Measurements from ENCODE around the gene TNRC6A.
"Not testable (repeated sequence)": the region's sequence is repeated elsewhere in the genome, so short reads cannot be mapped to it uniquely, and the experiment has no call there.

The TNRC6A gene

DNA sequence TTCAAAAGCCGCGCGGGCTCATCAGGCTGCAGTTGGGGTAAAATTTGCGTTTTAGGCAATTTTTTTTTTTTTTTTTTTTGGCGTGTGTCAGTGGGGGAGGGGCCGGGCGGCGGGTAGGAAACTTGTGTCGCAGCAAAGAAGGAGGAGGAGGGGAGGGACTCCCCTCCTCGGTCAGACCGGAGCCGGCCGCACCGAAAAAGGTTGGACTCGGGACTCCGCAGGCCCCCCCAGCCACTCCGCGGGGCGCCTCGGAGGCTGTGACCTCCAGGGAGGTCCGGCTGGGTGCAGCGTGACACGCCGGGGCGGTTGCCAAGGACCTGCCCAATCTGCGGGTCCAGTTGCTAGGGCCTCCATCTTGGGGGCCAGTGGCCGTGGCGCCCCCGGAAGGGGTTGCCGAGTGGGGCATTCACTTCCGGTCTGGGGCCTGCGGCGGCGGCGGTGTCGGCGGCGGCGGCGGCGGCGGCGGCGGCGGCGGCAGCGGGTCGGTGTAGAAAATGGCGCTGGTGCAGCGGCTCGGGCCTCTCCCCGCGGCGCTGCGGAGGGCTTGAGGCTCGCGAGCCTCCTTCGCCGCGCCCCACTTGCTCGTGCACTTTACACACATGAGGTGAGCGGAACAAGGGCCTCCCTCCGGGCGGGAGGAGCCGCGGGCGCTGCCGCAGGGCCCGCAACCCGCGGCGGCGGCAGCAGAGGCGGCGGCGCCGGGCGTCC is at the start of gene TNRC6A:
TNRC6A (plus strand) TSS at position 409 of the 708 bp plus-strand sequence; CDS start at position 600, 191 bp downstream.
- DNase-seq (ENCODE audit: low read depth in 1 of 2, low spot score in 1 of 2): peak; percentile 58 to 74

DNA sequence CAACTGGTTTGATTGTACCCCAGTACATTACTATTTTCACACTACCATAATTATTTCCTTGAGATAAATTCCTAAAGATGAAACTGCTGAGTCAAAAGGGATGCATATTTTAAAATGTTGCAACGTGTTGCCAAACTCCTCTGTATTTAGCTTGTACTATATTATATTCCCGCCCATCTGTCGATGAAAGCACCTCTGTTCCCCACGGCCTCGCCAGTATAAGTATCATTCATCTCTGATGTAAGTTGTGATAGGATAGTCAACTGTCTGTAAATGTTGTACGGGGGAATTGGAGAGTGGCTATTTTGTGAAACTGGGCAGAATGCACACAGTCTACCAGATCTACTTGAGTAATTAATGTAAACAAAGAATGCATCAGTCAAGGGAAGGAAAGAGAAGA is 47.7 kb upstream of the TNRC6A start:
- DNase-seq (ENCODE audit: low read depth in 1 of 2, low spot score in 1 of 2): no peak

- no peak for DNase-seq (ENCODE audit: low read depth in 1 of 2, low spot score in 1 of 2)
Observed at GRCh38 chr16:24683250-24683649, 46.2 kb upstream of the TNRC6A start.

DNA sequence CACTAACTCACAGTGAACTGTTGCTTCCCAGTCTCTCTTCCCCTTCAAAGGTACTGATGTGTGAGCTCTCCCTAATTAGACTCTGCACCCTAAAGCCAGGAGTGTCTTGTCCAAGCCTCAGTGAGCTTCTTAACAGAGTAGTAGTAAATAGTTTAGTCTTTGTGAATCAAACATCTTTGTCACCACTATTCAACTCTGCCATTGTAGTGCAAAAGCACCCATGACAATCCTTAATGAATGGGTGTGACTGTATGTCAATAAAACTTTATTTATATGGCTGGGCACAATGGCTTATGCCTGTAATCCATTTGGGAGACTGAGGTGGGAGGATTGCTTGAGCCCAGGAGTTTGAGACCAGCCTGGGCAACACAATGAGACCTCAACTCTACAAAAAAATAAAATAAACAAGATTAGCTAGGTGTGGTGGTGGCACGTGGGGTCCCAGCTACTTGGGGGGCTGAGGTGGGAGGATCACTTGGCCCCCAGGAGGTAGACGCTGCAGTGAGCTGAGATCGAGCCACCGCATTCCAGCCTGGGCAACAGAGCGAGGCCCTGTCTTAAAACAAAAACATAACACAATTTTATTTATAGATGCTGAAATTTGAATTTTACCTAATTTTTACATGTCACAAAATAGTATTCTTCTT is 45.5 kb upstream of the TNRC6A start:
- no peak for DNase-seq (ENCODE audit: low read depth in 1 of 2, low spot score in 1 of 2)

DNA sequence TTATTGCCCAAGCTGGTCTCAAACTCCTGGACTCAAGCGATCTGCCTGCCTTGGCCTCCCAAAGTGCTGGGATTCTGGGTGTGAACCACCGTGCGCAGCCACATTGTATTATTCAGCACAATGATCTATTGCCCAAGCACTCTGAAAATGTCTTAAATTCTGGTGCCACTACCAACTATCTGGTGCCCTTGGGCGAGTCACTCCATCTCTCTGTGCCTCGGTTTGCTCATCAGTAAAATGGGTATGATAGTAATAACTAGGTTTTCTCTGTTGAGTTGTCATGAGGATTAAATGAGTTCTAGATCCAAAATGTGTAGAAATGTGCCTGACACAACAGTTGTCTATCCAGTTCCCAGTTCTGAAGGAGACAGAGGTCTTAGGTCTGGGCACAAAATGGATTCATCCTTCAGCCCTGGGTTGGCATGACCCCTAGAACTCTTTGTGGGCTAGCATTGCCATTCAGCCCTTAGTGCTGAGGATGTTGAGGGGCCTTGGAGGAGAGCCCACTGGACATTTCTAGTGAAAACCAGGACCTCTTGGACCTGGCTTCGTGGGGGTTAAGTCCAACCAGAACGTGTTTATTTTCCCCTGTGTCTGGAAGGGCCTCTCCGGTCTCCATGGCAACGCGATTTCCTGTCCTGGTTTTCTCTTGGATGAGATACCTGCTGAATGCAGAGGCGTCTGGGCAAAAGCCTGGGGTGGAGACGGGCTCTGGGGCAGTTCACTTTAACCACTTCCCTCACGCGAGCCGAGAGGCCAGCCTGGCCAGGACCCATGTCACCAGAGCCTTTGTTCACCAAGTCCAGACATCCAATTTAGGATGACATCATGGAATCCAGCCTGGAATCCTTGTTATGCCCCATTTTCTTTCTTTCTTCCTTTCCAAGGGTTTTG is 43.7 kb upstream of the TNRC6A start:
- DNase-seq (ENCODE audit: low read depth in 1 of 2, low spot score in 1 of 2): no peak

DNA sequence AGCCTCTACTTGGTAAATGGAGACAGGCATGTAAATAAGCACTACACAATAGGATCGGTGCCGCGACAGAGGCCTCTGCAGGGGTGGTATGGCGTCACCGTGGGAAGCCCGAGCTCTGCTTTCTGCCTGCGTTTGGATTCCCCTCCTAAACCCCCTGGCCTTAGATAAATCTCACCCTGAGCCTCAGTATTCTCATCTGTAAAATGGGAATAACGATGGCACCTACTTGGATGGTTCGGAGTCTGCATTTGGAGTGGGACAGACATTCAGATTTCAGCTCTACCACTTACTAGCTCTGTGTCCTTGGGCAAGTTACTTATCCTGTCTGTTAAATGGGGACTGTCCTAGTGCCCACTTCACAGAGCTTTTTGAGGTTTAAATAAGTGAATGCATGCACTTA is 42.8 kb upstream of the TNRC6A start:
- no peak for DNase-seq (ENCODE audit: low read depth in 1 of 2, low spot score in 1 of 2)

DNA sequence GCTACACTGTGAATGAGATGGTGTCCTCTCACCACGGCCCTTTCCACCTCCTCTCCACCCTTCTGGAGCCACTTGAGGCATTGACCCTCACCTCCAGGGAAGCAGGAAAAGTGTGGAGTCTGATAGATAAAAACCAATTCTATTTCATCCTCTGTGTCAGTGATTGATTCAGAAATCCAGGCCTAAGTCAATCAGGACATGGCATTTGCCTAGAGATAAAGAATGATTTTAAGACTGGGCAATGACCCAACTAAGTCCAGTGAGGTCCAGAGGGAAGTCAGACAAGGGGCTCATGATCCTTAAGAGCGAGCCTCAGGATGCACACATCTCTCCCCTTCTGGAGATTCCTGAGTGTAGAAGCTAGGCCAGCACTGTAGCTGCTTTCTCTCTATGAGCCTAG is 41.1 kb upstream of the TNRC6A start:
- DNase-seq (ENCODE audit: low read depth in 1 of 2, low spot score in 1 of 2): no peak

DNA sequence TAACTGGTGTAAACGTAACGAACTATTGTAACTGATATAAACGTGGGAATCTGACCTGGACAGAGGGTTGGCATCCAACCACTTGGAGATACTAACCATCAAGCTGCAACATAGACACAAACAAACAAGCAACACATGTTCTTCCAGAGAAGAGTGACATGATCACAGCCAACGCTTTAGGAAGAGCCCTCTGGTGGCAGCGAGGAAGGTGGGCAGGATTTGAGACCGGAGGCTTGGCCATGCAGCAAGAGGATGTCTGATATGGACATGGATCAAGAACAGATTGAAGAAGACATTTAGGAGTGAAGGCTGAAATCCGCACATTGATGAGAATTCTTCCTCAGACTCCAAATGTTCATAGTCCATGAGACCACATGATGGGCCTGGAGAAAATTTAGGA is 40.3 kb upstream of the TNRC6A start:
- DNase-seq (ENCODE audit: low read depth in 1 of 2, low spot score in 1 of 2): no peak

- no peak for DNase-seq (ENCODE audit: low read depth in 1 of 2, low spot score in 1 of 2)
Observed at GRCh38 chr16:24692854-24693253, 36.6 kb upstream of the TNRC6A start.

DNA sequence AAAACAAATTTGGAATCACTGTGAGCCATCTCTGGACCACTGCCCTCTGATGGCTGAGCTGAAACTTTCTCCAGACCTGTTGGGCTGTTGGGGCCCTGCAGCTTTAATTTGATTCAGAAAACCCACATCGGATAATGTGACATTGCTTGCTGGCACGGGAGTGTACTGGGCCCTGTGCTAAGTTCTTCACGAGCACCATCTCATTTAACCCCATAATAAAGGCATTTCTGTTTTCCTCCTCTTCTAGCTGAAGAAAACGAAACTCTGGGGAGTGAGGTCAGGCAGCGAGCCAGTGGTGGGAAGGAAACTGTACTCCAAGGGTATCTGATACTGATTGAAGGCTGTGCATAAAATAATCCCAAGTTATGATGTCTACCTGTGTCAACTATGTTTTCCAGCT is 34.5 kb upstream of the TNRC6A start:
- DNase-seq (ENCODE audit: low read depth in 1 of 2, low spot score in 1 of 2): no peak

DNA sequence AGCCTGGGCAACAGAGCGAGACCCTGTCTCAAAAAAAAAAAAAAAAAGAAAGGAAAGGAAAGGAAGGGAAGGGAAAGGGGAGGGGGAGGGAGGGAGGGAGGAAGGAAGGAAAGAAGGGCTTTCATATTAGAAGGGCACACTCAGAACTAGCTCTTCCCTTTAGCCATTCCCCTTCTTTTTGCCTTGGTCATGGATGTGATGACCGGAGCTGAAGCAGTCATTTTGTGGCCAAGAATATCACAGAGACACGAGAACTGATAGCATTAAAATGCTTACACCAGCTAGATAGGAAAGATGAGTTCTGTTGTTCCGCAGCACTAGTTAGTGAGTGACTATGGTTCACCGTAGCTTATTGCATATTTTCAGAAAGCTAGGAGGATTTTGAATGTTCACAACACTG is 32.8 kb upstream of the TNRC6A start:
- no peak for DNase-seq (ENCODE audit: low read depth in 1 of 2, low spot score in 1 of 2)

GRCh38 chr16:24698308-24698707 is 31.1 kb upstream of the TNRC6A start:
- DNase-seq (ENCODE audit: low read depth in 1 of 2, low spot score in 1 of 2): no peak

DNA sequence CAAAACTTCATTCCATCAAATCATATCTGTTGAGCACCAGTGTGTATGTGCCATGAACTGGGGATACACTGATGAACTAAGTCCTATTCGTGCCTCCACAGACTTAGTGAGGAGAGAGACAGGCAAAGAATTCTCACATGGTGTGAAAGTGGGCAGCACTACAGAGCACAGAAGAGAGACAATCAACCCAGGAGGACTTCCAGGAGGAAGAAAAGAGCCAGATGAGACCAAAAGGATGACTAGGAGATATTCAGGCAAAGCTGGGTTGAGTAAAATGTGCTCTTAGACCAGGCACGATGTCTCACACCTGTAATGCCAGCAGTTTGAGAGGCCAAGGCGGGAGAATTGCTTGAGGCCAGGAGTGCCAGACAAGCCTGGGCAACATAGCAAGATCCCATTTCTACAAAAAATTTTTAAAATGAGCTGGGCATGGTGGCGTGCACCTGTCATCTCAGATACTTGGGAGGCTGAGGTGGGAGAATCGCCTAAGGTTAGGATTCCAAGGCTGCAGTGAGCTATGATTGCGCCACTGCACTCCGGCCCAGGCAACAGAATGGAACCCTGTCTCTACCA is 30.2 kb upstream of the TNRC6A start:
- DNase-seq (ENCODE audit: low read depth in 1 of 2, low spot score in 1 of 2): no peak

DNA sequence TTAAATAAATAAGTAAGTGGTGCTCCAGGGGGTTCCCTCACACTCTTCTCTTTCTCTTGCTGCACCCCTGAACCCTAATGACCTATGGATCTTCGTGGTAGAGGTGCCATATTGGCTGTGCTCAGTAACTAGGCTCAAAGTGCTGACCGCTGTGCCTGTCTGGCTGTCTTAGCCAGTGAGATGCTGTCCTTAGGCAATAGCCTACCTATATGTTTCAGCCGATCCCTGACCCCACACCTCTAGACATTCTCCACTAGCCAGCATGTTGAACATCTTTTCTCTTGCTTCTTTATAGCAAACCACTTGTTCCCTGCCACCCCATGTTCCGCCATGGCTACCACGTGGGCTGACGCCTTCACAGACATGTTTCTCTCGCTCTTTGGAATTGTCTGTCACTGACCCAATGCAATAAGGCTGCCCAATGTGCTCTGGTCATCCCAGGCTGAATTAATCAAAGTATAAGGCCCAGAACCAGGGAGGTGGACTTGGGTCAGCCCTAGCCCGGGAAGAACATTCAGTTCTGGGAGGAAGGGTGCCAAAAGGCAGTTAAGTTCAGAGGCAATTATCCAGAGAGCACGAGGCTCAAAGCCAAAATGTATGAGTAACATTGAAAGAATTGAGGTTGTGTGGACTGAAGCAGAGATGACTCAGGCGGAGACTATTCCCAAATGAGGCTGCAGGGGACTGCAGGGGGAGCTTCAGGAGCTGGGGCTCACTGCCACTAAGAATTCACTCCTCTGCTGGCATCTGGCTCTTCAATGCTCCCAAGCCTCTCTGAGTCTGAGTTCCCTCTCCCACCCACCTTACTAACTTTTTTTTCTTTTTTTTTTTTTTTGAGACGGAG is 28.7 kb upstream of the TNRC6A start:
- no peak for DNase-seq (ENCODE audit: low read depth in 1 of 2, low spot score in 1 of 2)

GRCh38 chr16:24701521-24701951 is 27.9 kb upstream of the TNRC6A start:
- DNase-seq (ENCODE audit: low read depth in 1 of 2, low spot score in 1 of 2): no peak

- not testable (repeated sequence) for DNase-seq (ENCODE audit: low read depth in 1 of 2, low spot score in 1 of 2)
Observed at GRCh38 chr16:24707760-24708159, 21.7 kb upstream of the TNRC6A start.

DNA sequence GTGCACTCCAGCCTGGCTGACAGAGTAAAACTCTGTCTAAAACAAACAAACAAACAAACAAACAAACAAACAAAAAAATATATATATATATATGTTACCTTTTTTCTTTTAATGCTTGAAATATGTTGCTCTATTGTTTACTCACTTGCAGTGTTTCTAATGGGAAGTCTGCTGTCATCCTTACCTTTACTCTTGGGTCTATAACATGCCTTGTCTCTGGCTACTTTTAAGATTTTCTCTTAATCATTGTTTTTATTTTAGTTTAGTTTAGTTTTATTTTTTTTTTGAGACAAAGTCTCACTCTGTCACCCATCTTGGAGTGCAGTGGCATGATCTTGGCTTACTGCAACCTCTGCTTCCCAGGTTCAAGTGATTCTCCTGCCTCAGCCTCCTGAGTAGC is 16.1 kb upstream of the TNRC6A start:
- no peak for DNase-seq (ENCODE audit: low read depth in 1 of 2, low spot score in 1 of 2)

- DNase-seq (ENCODE audit: low read depth in 1 of 2, low spot score in 1 of 2): no peak
Observed at GRCh38 chr16:24717411-24717810, 12.0 kb upstream of the TNRC6A start.

DNA sequence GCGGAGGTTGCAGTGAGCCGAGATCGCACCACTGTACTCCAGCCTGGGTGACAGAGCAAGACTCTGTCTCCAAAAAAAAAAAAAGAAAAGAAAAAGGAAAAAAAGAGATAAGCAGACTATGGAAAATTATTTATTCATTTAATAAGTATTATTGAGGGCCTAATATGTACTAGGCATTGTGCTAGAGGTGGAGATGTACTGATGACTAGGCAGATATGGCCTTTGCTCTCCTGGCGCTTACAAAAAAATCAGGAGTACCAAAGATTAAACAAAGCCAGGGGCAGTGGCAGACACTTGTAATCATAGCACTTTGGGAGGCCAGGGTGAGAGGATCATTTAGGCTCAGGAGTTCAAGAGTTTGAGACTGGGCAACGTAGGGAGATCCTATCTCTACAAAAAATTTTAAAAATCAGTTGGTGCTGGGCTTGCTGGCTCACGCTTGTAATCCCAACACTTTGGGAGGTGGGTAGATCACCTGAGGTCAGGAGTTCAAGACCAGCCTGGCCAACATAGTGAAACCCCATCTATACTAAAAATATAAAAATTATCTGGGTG is 10.4 kb upstream of the TNRC6A start:
- no peak for DNase-seq (ENCODE audit: low read depth in 1 of 2, low spot score in 1 of 2)

DNA sequence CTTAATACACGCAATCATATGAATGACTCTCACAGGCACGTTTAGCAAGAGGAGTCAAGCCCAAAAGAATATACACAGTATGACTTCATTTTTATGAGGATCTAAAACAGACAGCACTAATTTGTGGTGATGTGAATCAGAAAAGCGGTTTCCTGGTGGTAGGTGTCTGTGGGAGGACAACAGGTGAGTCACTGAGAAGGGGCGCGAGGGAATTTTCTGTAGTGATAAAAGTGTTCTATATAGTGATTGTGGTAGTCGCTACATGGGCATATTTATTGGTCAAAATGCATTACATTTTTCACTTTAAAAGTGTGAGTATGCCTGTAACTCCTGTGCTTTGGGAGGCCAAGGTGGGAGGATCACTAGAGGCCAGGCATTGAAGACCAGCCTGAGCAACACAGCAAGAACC is 7.6 kb upstream of the TNRC6A start:
- DNase-seq (ENCODE audit: low read depth in 1 of 2, low spot score in 1 of 2): peak in 1 of 2 donors; percentile 35

Data from activated T-helper 1 cell treated with anti-CD3 and anti-CD28 coated beads, Interleukin-2, amount 50 U/mL, for 16 hours (primary cell).